Astrocyte (in vitro differentiated cells and primary cell): ENCODE data around the gene PRUNE1. TPM values are rescaled to one million over a fixed set of nuclear protein-coding genes. Genes with fewer than 3 reads are reported as not detected.

ENCODE experiments used
- DNase-seq: peaks from one replicate; pipeline ENCODE4 v3.0.0-alpha.2; 2010; ENCODE audit warnings: low read depth
- FAIRE-seq: peaks from 2 replicates; lab custom pipeline; 2011; peaks lifted over from hg19 to GRCh38; lab: Jason Lieb, UNC
- H2AFZ ChIP-seq: 2 replicates; pipeline ENCODE4 v1.6.0; 2012; ENCODE audit warnings: low read depth, low read length, inconsistent platforms
- H3K27ac ChIP-seq: 2 replicates; pipeline ENCODE4 v1.5.1; 2011; ENCODE audit warnings: low read depth, low read length, inconsistent platforms
- H3K27me3 ChIP-seq: 2 replicates; pipeline ENCODE4 v1.6.0; 2011; ENCODE audit warnings: low read length, inconsistent platforms; ENCODE audit not compliant: insufficient read depth
- H3K36me3 ChIP-seq: 2 replicates; pipeline ENCODE4 v1.5.1; 2011; ENCODE audit warnings: low read length, inconsistent platforms; ENCODE audit not compliant: insufficient read depth
- H3K4me1 ChIP-seq: 2 replicates; pipeline ENCODE4 v1.5.1; 2011; ENCODE audit warnings: low read length, inconsistent platforms; ENCODE audit not compliant: insufficient read depth
- H3K4me2 ChIP-seq: 2 replicates; pipeline ENCODE4 v1.6.0; 2012; ENCODE audit warnings: low read length, inconsistent platforms
- H3K4me3 ChIP-seq: 2 replicates; pipeline ENCODE4 v1.5.1; 2011; ENCODE audit warnings: low read depth, mild to moderate bottlenecking, low read length, inconsistent platforms; ENCODE audit not compliant: insufficient read depth
- H3K79me2 ChIP-seq: 2 replicates; pipeline ENCODE4 v1.6.0; 2012; ENCODE audit warnings: mild to moderate bottlenecking, low read length, inconsistent platforms; ENCODE audit not compliant: insufficient read depth
- H3K9ac ChIP-seq: 2 replicates; pipeline ENCODE4 v1.6.0; 2012; ENCODE audit warnings: mild to moderate bottlenecking, low read length, inconsistent platforms
- H3K9me3 ChIP-seq: 2 replicates; pipeline ENCODE4 v1.5.1; 2012; ENCODE audit warnings: low read depth, mild to moderate bottlenecking, low read length, inconsistent platforms; ENCODE audit not compliant: insufficient read depth
- H4K20me1 ChIP-seq: 2 replicates; pipeline ENCODE4 v1.6.0; 2012; ENCODE audit warnings: low read length, inconsistent platforms; ENCODE audit not compliant: insufficient read depth
- H3K27ac Mint-ChIP-seq: one replicate; pipeline ENCODE4 v1.8.0; 2021; ENCODE audit warnings: mild to moderate bottlenecking, mixed read lengths; ENCODE audit not compliant: unreplicated experiment
- H3K27me3 Mint-ChIP-seq: one replicate; pipeline ENCODE4 v1.8.0; 2021; ENCODE audit warnings: low read depth, mixed read lengths; ENCODE audit not compliant: unreplicated experiment
- H3K36me3 Mint-ChIP-seq: one replicate; pipeline ENCODE4 v1.8.0; 2021; ENCODE audit warnings: low read depth, mixed read lengths; ENCODE audit not compliant: unreplicated experiment
- H3K4me1 Mint-ChIP-seq: one replicate; pipeline ENCODE4 v1.8.0; 2021; ENCODE audit warnings: low read depth, mixed read lengths; ENCODE audit not compliant: unreplicated experiment
- H3K4me3 Mint-ChIP-seq: one replicate; pipeline ENCODE4 v1.8.0; 2021; ENCODE audit warnings: mild to moderate bottlenecking, moderate library complexity, mixed read lengths; ENCODE audit not compliant: unreplicated experiment
- H3K9me3 Mint-ChIP-seq: one replicate; pipeline ENCODE4 v1.8.0; 2021; ENCODE audit warnings: mild to moderate bottlenecking, mixed read lengths; ENCODE audit not compliant: unreplicated experiment
- CTCF ChIP-seq: IDR thresholded peaks from 2 replicates; pipeline ENCODE4 v1.5.1; 2011; ENCODE audit warnings: low read depth, mild to moderate bottlenecking, inconsistent platforms, low read length, moderate library complexity; ENCODE audit not compliant: insufficient read depth
- EZH2 ChIP-seq: IDR thresholded peaks from 2 replicates; pipeline ENCODE4 v1.6.1; 2012; ENCODE audit warnings: mild to moderate bottlenecking, low read length, inconsistent platforms; ENCODE audit not compliant: insufficient read depth
- total RNA-seq: library from RNA; stranded (reverse); gene quantifications from 2 replicates; pipeline ENCODE4 v1.2.1, GENCODE V29; 2021

Gene PRUNE1
- total RNA-seq, 1 donor from 2014 or later, result 14.3 TPM

GRCh38 chr1:151039521-151039920, 31.3 kb downstream of the PRUNE1 start:
- H3K36me3 ChIP-seq, result no peaks in the 10 kb centered on the region

DNA sequence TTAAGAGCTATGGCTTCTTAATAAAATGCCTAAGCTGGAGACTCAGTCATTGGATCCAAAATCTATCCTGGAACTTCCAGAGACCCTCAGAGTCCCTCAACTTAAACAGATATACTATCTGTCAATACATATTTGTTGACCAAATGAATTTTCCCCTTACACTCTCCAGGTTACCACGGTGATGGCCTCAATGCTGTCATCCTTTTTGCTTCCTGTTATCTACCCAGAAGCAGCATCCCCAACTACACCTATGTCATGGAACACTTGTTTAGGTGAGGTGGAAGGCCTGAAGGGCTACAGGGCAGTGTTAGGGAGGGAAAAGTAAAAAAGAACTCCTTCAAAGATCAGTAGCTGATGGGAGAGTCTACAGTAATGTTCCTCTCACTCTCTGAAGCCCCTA, 34.9 kb downstream of the PRUNE1 start:
- peaks cover 3% of the 10 kb centered on the region for H3K4me1 ChIP-seq
- H3K4me1 Mint-ChIP-seq, result no peaks in the 10 kb centered on the region
- H3K9me3 Mint-ChIP-seq, result no peaks in the 10 kb centered on the region
- no peak overlapping the region for H3K27ac ChIP-seq
- TF ChIP-seq EZH2, result no peak
- H3K79me2 ChIP-seq, result no peaks in the 10 kb centered on the region
- no peak for DNase-seq
- FAIRE-seq, result no peak
- no peak overlapping the region for H3K4me2 ChIP-seq
- H3K27me3 Mint-ChIP-seq, result no peaks in the 10 kb centered on the region
- no peaks in the 10 kb centered on the region for H3K9me3 ChIP-seq
- no peaks in the 10 kb centered on the region for H3K36me3 ChIP-seq
- H3K27ac Mint-ChIP-seq, result no peak overlapping the region
- no peaks in the 10 kb centered on the region for H3K27me3 ChIP-seq
- no peaks in the 10 kb centered on the region for H4K20me1 ChIP-seq
- H2AFZ ChIP-seq, result no peak overlapping the region
- no peak overlapping the region for H3K4me3 Mint-ChIP-seq
- H3K36me3 Mint-ChIP-seq, result peaks cover 15% of the 10 kb centered on the region
- H3K9ac ChIP-seq, result no peak overlapping the region
- no peak overlapping the region for H3K4me3 ChIP-seq

More at GRCh38 chr1:151039521-151039920, 31.3 kb downstream of the PRUNE1 start:
- no peak for FAIRE-seq
- H3K4me2 ChIP-seq, result no peak overlapping the region
- DNase-seq, result no peak
- H3K4me1 Mint-ChIP-seq, result peaks cover under 1% of the 10 kb centered on the region
- H3K9ac ChIP-seq, result no peak overlapping the region
- H2AFZ ChIP-seq, result no peak overlapping the region
- H3K27ac ChIP-seq, result no peak overlapping the region
- H3K4me3 Mint-ChIP-seq, result no peak overlapping the region
- no peaks in the 10 kb centered on the region for H3K27me3 ChIP-seq
- no peaks in the 10 kb centered on the region for H3K4me1 ChIP-seq
- no peak for TF ChIP-seq CTCF
- H3K36me3 Mint-ChIP-seq, result peaks cover 17% of the 10 kb centered on the region
- H3K4me3 ChIP-seq, result no peak overlapping the region
- H4K20me1 ChIP-seq, result no peaks in the 10 kb centered on the region
- H3K9me3 ChIP-seq, result no peaks in the 10 kb centered on the region
- no peaks in the 10 kb centered on the region for H3K27me3 Mint-ChIP-seq
- no peak overlapping the region for H3K27ac Mint-ChIP-seq
- no peaks in the 10 kb centered on the region for H3K79me2 ChIP-seq
- no peaks in the 10 kb centered on the region for H3K9me3 Mint-ChIP-seq

DNA sequence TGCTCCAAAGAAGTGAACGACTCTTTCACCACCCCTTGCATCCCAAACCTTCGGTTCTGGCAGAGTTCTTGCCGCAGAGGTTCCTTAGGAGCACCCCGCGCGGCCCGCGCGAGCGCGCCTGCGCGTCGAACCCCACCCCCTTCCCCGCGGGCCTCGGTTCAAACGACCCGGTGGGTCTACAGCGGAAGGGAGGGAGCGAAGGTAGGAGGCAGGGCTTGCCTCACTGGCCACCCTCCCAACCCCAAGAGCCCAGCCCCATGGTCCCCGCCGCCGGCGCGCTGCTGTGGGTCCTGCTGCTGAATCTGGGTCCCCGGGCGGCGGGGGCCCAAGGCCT, 39.3 kb downstream of the PRUNE1 start, which contains the start of gene C1orf56:
C1orf56 (plus strand) TSS at position 161 of the 334 bp plus-strand sequence; CDS start at position 258, 97 bp downstream.
- H3K9me3 ChIP-seq, result no peaks in the 10 kb centered on the region
- peaks cover 25% of the 10 kb centered on the region for H4K20me1 ChIP-seq
- no peak for TF ChIP-seq EZH2
- TF ChIP-seq CTCF, result no peak
- FAIRE-seq (no peak), DNase-seq (peak; percentile 53)
- peak within 1 kb of the TSS; percentile 77 for H3K4me3 ChIP-seq
- H3K4me2 ChIP-seq, result peak within 1 kb of the TSS; percentile 95
- Mint-ChIP-seq H3K9me3 (no peaks in the 10 kb centered on the region), H3K36me3 (peaks cover 11% of the 10 kb centered on the region), H3K4me1 (peaks cover 2% of the 10 kb centered on the region), H3K4me3 (peak within 1 kb of the TSS; percentile 97), H3K27ac (peak within 1 kb of the TSS; percentile 95), H3K27me3 (no peaks in the 10 kb centered on the region)
- peaks cover 11% of the 10 kb centered on the region for H3K4me1 ChIP-seq
- H3K79me2 ChIP-seq, result no peaks in the 10 kb centered on the region
- peak within 1 kb of the TSS; percentile 57 for H3K27ac ChIP-seq
- H3K36me3 ChIP-seq, result peaks cover 15% of the 10 kb centered on the region
- H2AFZ ChIP-seq, result peak within 1 kb of the TSS; percentile 58
- H3K9ac ChIP-seq, result peak within 1 kb of the TSS; percentile 83
- no peaks in the 10 kb centered on the region for H3K27me3 ChIP-seq
